Loucy (cell line): ENCODE measurements around the gene CACNA1C.

ENCODE experiments used
- H2AFZ ChIP-seq: fragments of 200-600 bp; sonication (generic); 2 replicates; pipeline ENCODE4 v1.6.0; 2016; ENCODE audit warnings: antibody characterized with exemption, mild to moderate bottlenecking, low read length, moderate library complexity
- H3F3A ChIP-seq: fragments of 200-600 bp; 2 replicates; pipeline ENCODE4 v1.6.0; 2016; ENCODE audit warnings: antibody characterized with exemption, low read depth, mild to moderate bottlenecking
- H3K27me3 ChIP-seq: fragments of 200-600 bp; sonication (generic); 2 replicates; pipeline ENCODE4 v1.6.1; 2014; ENCODE audit warnings: low read length, mild to moderate bottlenecking; ENCODE audit not compliant: insufficient read depth, poor library complexity, severe bottlenecking
- H3K36me3 ChIP-seq: fragments of 200-600 bp; sonication (generic); 2 replicates; pipeline ENCODE4 v1.6.1; 2016; ENCODE audit warnings: low read length; ENCODE audit not compliant: insufficient read depth
- H3K4me1 ChIP-seq: fragments of 200-600 bp; sonication (generic); 2 replicates; pipeline ENCODE4 v1.5.1; 2014; ENCODE audit warnings: low read length, mild to moderate bottlenecking; ENCODE audit not compliant: insufficient read depth, poor library complexity, severe bottlenecking
- H3K4me2 ChIP-seq: fragments of 200-600 bp; sonication (generic); 2 replicates; pipeline ENCODE4 v1.6.0; 2014; ENCODE audit warnings: antibody characterized with exemption, low read length, low read depth, mild to moderate bottlenecking; ENCODE audit not compliant: poor library complexity, severe bottlenecking
- H3K4me3 ChIP-seq: fragments of 200-600 bp; sonication (generic); 2 replicates; pipeline ENCODE4 v1.5.1; 2014; ENCODE audit warnings: low read length, mild to moderate bottlenecking, mixed read lengths; ENCODE audit not compliant: poor library complexity, severe bottlenecking
- H3K79me2 ChIP-seq: fragments of 200-600 bp; sonication (generic); 2 replicates; pipeline ENCODE4 v1.6.1; 2014; ENCODE audit warnings: low read length; ENCODE audit not compliant: insufficient read depth
- H3K9ac ChIP-seq: fragments of 200-600 bp; sonication (generic); 2 replicates; pipeline ENCODE4 v1.6.0; 2014; ENCODE audit warnings: mild to moderate bottlenecking, low read depth, low read length, moderate library complexity; ENCODE audit not compliant: poor library complexity, severe bottlenecking
- H3K9me2 ChIP-seq: fragments of 200-600 bp; sonication (generic); replicated peaks from 2 replicates; pipeline ENCODE4 v1.6.1; 2016; ENCODE audit warnings: low read depth, low read length, mixed read lengths
- H3K9me3 ChIP-seq: fragments of 200-600 bp; sonication (generic); 2 replicates; pipeline ENCODE4 v1.6.1; 2014; ENCODE audit warnings: mild to moderate bottlenecking, antibody characterized with exemption, low read length, low read depth; ENCODE audit not compliant: insufficient read depth
- H4K20me1 ChIP-seq: fragments of 200-600 bp; sonication (generic); 2 replicates; pipeline ENCODE4 v1.6.0; 2014; ENCODE audit warnings: antibody characterized with exemption, low read length, mild to moderate bottlenecking; ENCODE audit not compliant: insufficient read depth, poor library complexity, severe bottlenecking
- EZH2phosphoT487 ChIP-seq: fragments of 200-600 bp; IDR thresholded peaks from 2 replicates; pipeline ENCODE4 v1.6.1; 2018; ENCODE audit warnings: antibody characterized with exemption, mild to moderate bottlenecking, moderate library complexity, borderline replicate concordance
- TF ChIP-seq, protein P1 (sequence below): fragments of 200-600 bp; sonication (generic); conservative IDR thresholded peaks from 2 replicates; pipeline ENCODE4 v1.5.1; 2014; ENCODE audit warnings: mild to moderate bottlenecking, antibody characterized with exemption, low read length

CACNA1C gene

GRCh38 chr12:2631653-2632350 is 579.0 kb downstream of the CACNA1C start:
- Histone ChIP-seq H3K36me3 (no peaks in the 10 kb centered on the region), H3K4me2 (no peak overlapping the region), H3K4me1 (no peaks in the 10 kb centered on the region), H3K4me3 (no peak overlapping the region), H3F3A (no peaks in the 10 kb centered on the region), H3K9me3 (no peaks in the 10 kb centered on the region), H3K9me2 (no peaks in the 10 kb centered on the region), H3K27me3 (no peaks in the 10 kb centered on the region), H2AFZ (no peak overlapping the region), H3K9ac (no peak overlapping the region), H4K20me1 (no peaks in the 10 kb centered on the region), H3K79me2 (no peaks in the 10 kb centered on the region)
- TF ChIP-seq, protein P1, sequence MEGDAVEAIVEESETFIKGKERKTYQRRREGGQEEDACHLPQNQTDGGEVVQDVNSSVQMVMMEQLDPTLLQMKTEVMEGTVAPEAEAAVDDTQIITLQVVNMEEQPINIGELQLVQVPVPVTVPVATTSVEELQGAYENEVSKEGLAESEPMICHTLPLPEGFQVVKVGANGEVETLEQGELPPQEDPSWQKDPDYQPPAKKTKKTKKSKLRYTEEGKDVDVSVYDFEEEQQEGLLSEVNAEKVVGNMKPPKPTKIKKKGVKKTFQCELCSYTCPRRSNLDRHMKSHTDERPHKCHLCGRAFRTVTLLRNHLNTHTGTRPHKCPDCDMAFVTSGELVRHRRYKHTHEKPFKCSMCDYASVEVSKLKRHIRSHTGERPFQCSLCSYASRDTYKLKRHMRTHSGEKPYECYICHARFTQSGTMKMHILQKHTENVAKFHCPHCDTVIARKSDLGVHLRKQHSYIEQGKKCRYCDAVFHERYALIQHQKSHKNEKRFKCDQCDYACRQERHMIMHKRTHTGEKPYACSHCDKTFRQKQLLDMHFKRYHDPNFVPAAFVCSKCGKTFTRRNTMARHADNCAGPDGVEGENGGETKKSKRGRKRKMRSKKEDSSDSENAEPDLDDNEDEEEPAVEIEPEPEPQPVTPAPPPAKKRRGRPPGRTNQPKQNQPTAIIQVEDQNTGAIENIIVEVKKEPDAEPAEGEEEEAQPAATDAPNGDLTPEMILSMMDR: no peak
- no peak for TF ChIP-seq EZH2phosphoT487

- Histone ChIP-seq H3K79me2 (no peaks in the 10 kb centered on the region), H3K4me2 (no peak overlapping the region), H3K4me3 (no peak overlapping the region), H2AFZ (no peak overlapping the region), H3K9ac (no peak overlapping the region), H3K9me2 (no peaks in the 10 kb centered on the region), H3F3A (no peaks in the 10 kb centered on the region), H4K20me1 (no peaks in the 10 kb centered on the region), H3K36me3 (no peaks in the 10 kb centered on the region), H3K4me1 (no peaks in the 10 kb centered on the region), H3K9me3 (no peaks in the 10 kb centered on the region), H3K27me3 (no peaks in the 10 kb centered on the region)
- TF ChIP-seq, protein P1: no peak
- TF ChIP-seq EZH2phosphoT487: no peak
Observed at GRCh38 chr12:2633176-2633824, 580.5 kb downstream of the CACNA1C start.

DNA sequence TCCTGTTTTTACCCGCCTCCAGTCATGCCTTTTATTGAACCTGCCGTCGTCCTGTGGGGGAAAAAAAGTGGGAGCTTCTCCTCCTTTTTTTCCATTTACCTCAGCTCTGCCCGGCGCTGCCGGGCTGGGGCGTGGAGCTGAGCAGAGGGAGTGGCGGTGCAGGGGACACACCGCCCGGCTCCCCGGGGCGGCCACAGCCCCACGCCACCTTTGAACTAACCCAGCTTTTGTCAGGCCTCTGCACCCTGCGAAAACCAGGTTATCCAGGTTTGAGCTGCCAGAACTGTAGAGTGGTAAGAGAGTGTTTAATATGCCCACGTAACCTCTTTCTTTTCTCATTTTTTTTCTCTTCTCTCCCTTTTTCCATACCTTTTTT is 581.0 kb downstream of the CACNA1C start:
- H3K36me3 ChIP-seq: no peaks in the 10 kb centered on the region
- no peak overlapping the region for H2AFZ ChIP-seq
- no peak overlapping the region for H3K4me2 ChIP-seq
- H3K4me1 ChIP-seq: no peaks in the 10 kb centered on the region
- no peak overlapping the region for H3K9ac ChIP-seq
- H3K9me3 ChIP-seq: no peaks in the 10 kb centered on the region
- no peak overlapping the region for H3K4me3 ChIP-seq
- H3F3A ChIP-seq: no peaks in the 10 kb centered on the region
- no peaks in the 10 kb centered on the region for H3K27me3 ChIP-seq
- no peaks in the 10 kb centered on the region for H4K20me1 ChIP-seq
- TF ChIP-seq EZH2phosphoT487: no peak
- TF ChIP-seq, protein P1: no peak
- no peaks in the 10 kb centered on the region for H3K9me2 ChIP-seq
- no peaks in the 10 kb centered on the region for H3K79me2 ChIP-seq
